Left lung (tissue), 10 donors: ENCODE measurements around the gene PDZD4. TPM values are rescaled to one million over a fixed set of nuclear protein-coding genes. Genes with fewer than 3 reads are reported as not detected.

Source experiments
- ATAC-seq: fragments of 200-7000 bp; cut with Tn5 transposase; one replicate; pipeline ENCODE4 v1.9.1; 2020; ENCODE audit warnings: moderate library complexity
- DNase-seq, 4 donors: peaks; one replicate each; pipeline ENCODE4 v3.0.0-alpha.2; 2013 to 2020
- H3K27ac ChIP-seq, 2 donors: fragments of 200-600 bp; sonication (generic) in 1 of 2; one replicate each; pipeline versions ENCODE4 v1.5.0 to v1.8.0; 2020 to 2021
- H3K27me3 ChIP-seq, 2 donors: fragments of 200-600 bp; sonication (generic) in 1 of 2; one replicate each; pipeline versions ENCODE4 v1.5.0 to v1.8.0; 2020 to 2021
- H3K36me3 ChIP-seq, 2 donors: fragments of 200-600 bp; sonication (generic) in 1 of 2; one replicate each; pipeline versions ENCODE4 v1.5.0 to v1.8.0; 2020 to 2021
- H3K4me1 ChIP-seq, 2 donors: fragments of 200-600 bp; one replicate each; pipeline ENCODE4 v1.8.0; 2021
- H3K4me3 ChIP-seq, 2 donors: fragments of 200-600 bp; sonication (generic) in 1 of 2; one replicate each; pipeline versions ENCODE4 v1.5.0 to v1.8.0; 2020 to 2021; ENCODE audit warnings: mild to moderate bottlenecking in 1 of 2
- H3K9me3 ChIP-seq, 2 donors: fragments of 200-600 bp; sonication (generic) in 1 of 2; one replicate each; pipeline versions ENCODE4 v1.5.0 to v1.8.0; 2020 to 2021
- CTCF ChIP-seq, 2 donors: fragments of 200-600 bp; sonication (generic) in 1 of 2; IDR thresholded peaks; one replicate each; pipeline versions ENCODE4 v1.5.0 to v1.8.0; 2021; ENCODE audit warnings: antibody characterized with exemption in 2 of 2
- intact Hi-C, 2 donors: fragments of 100-400 bp; cut with DNase I; formaldehyde crosslinking; loops; one replicate each; pipeline versions ENCODE4 v1.11.2 to v1.14.2; 2022
- polyA plus RNA-seq, 6 donors: library from polyadenylated mRNA; unstranded; fragments of 120-200 nt; gene quantifications; one replicate each; pipeline ENCODE4 v1.2.1, GENCODE V29; 2013; ENCODE audit not compliant: insufficient read length in 6 of 6
- total RNA-seq, 2 donors: library from RNA; stranded (reverse); fragmentation: NEBNext Ultra II Directional; extraction: Animal tissue kit (Norgen Biotek cat#: 25700); gene quantifications; one replicate each; pipeline ENCODE4 v1.2.1, GENCODE V29; 2021
- donor health status: DM: no; HTN: yes; CAD: no.
- donor health status: DM: no; HTN: no; CAD: no.

PDZD4 gene
- total and polyA plus RNA-seq, 8 donors, result 2.3 to 13.7 (median 10.3) TPM

GRCh38 chrX:153861733-153862310, 31.5 kb upstream of the PDZD4 start:
- no peaks in the 10 kb centered on the region for H3K36me3 ChIP-seq
- H3K4me1 ChIP-seq, result no peaks in the 10 kb centered on the region
- intact Hi-C loops, result no loop called here
- ATAC-seq (no peak), DNase-seq (no peak)
- H3K4me3 ChIP-seq, result no peak overlapping the region
- H3K9me3 ChIP-seq, result no peaks in the 10 kb centered on the region
- H3K27me3 ChIP-seq, result peaks cover 0 to 21% of the 10 kb centered on the region in 2 donors
- no peak for TF ChIP-seq CTCF (IDR thresholded peaks at IDR 0.05)
- H3K27ac ChIP-seq, result no peak overlapping the region

- ATAC-seq (no peak), DNase-seq (peak in 1 of 4 donors; percentile 10)
- H3K27ac ChIP-seq, result no peak overlapping the region
- H3K4me3 ChIP-seq, result no peak overlapping the region
- H3K9me3 ChIP-seq, result no peaks in the 10 kb centered on the region
- peaks cover 0 to 28% of the 10 kb centered on the region in 2 donors for H3K27me3 ChIP-seq
- TF ChIP-seq CTCF (IDR thresholded peaks at IDR 0.05), result no peak
- H3K36me3 ChIP-seq, result no peaks in the 10 kb centered on the region
- H3K4me1 ChIP-seq, result no peaks in the 10 kb centered on the region
- intact Hi-C loops, result no loop called here
Measured at GRCh38 chrX:153861151-153861550, 30.8 kb upstream of the PDZD4 start.

- TF ChIP-seq CTCF (IDR thresholded peaks at IDR 0.05), result no peak
- DNase-seq (no peak), ATAC-seq (no peak)
- Histone ChIP-seq H3K9me3 (no peaks in the 10 kb centered on the region), H3K4me3 (no peak overlapping the region), H3K27me3 (peaks cover 0 to 13% of the 10 kb centered on the region in 2 donors), H3K27ac (no peak overlapping the region), H3K4me1 (no peaks in the 10 kb centered on the region), H3K36me3 (no peaks in the 10 kb centered on the region)
- intact Hi-C loops, result no loop called here
Measured at GRCh38 chrX:153857348-153857903, 27.1 kb upstream of the PDZD4 start.

- no peaks in the 10 kb centered on the region for H3K9me3 ChIP-seq
- DNase-seq, result no peak
- no peak for ATAC-seq
- H3K4me1 ChIP-seq, result no peaks in the 10 kb centered on the region
- no peak overlapping the region for H3K4me3 ChIP-seq
- H3K27ac ChIP-seq, result no peak overlapping the region
- TF ChIP-seq CTCF (IDR thresholded peaks at IDR 0.05), result no peak
- no peaks in the 10 kb centered on the region for H3K36me3 ChIP-seq
- intact Hi-C loops, result no loop called here
- H3K27me3 ChIP-seq, result peaks cover 0 to 7% of the 10 kb centered on the region in 2 donors
Measured at GRCh38 chrX:153854702-153855101, 24.4 kb upstream of the PDZD4 start.

GRCh38 chrX:153853902-153854267, 23.5 kb upstream of the PDZD4 start:
- no peak for ATAC-seq
- intact Hi-C loops, result no loop called here
- DNase-seq, result no peak

More at GRCh38 chrX:153853902-153854267, 23.5 kb upstream of the PDZD4 start:
- no peaks in the 10 kb centered on the region for H3K4me1 ChIP-seq
- no peaks in the 10 kb centered on the region for H3K9me3 ChIP-seq
- no peak overlapping the region for H3K4me3 ChIP-seq
- TF ChIP-seq CTCF (IDR thresholded peaks at IDR 0.05), result no peak
- no peak overlapping the region for H3K27ac ChIP-seq
- H3K27me3 ChIP-seq, result peaks cover 0 to 7% of the 10 kb centered on the region in 2 donors
- no peaks in the 10 kb centered on the region for H3K36me3 ChIP-seq
